Neural progenitor cell (in vitro differentiated cells): Measurements from ENCODE around the gene KSR1. TPM values are rescaled to one million over a fixed set of nuclear protein-coding genes. Genes with fewer than 3 reads are reported as not detected.
"Not testable (repeated sequence)": the region's sequence is repeated elsewhere in the genome, so short reads cannot be mapped to it uniquely, and the experiment has no call there.

Source experiments
- DNase-seq: peaks from one replicate; pipeline ENCODE4 v3.0.0-alpha.2; 2016; ENCODE audit warnings: low spot score
- H2AFZ ChIP-seq: fragments of 200-600 bp; sonication (generic); replicated peaks from 2 replicates; pipeline ENCODE4 v1.6.1; 2016; ENCODE audit warnings: antibody characterized with exemption
- H3F3A ChIP-seq: fragments of 200-600 bp; sonication (generic); 2 replicates; pipeline ENCODE4 v1.6.1; 2016; ENCODE audit warnings: antibody characterized with exemption, low read depth
- H3K27ac ChIP-seq: fragments of 200-600 bp; sonication (generic); 2 replicates; pipeline ENCODE4 v1.5.1; 2016; ENCODE audit warnings: mild to moderate bottlenecking
- H3K27me3 ChIP-seq: fragments of 200-600 bp; sonication (generic); 2 replicates; pipeline ENCODE4 v1.6.1; 2016; ENCODE audit warnings: mild to moderate bottlenecking, moderate library complexity
- H3K36me3 ChIP-seq: fragments of 200-600 bp; sonication (generic); 2 replicates; pipeline ENCODE4 v1.5.1; 2016
- H3K4me1 ChIP-seq: fragments of 200-600 bp; sonication (generic); 2 replicates; pipeline ENCODE4 v1.6.1; 2016; ENCODE audit warnings: mixed run types
- H3K4me2 ChIP-seq: fragments of 200-600 bp; sonication (generic); 2 replicates; pipeline ENCODE4 v1.6.1; 2016
- H3K4me3 ChIP-seq: fragments of 200-600 bp; sonication (generic); 2 replicates; pipeline ENCODE4 v1.5.1; 2016
- H3K79me2 ChIP-seq: fragments of 200-600 bp; sonication (generic); 2 replicates; pipeline ENCODE4 v1.6.1; 2016; ENCODE audit warnings: low read depth
- H3K9ac ChIP-seq: fragments of 200-600 bp; sonication (generic); 2 replicates; pipeline ENCODE4 v1.6.1; 2016
- H3K9me3 ChIP-seq: fragments of 200-600 bp; sonication (generic); 2 replicates; pipeline ENCODE4 v1.5.1; 2016; ENCODE audit warnings: low read depth
- H4K20me1 ChIP-seq: fragments of 200-600 bp; sonication (generic); 2 replicates; pipeline ENCODE4 v1.6.1; 2016; ENCODE audit warnings: low read depth
- H3K27ac Mint-ChIP-seq: 3 replicates; pipeline ENCODE4 v1.8.0; 2021; ENCODE audit warnings: mixed read lengths
- H3K27me3 Mint-ChIP-seq: 2 replicates; pipeline ENCODE4 v1.8.0; 2022; ENCODE audit warnings: low read depth, mild to moderate bottlenecking, inconsistent platforms, moderate library complexity, mixed read lengths; ENCODE audit not compliant: insufficient read depth
- H3K36me3 Mint-ChIP-seq: 3 replicates; pipeline ENCODE4 v1.8.0; 2021; ENCODE audit warnings: mixed read lengths
- H3K4me1 Mint-ChIP-seq: 3 replicates; pipeline ENCODE4 v1.8.0; 2021; ENCODE audit warnings: mixed read lengths
- H3K4me3 Mint-ChIP-seq: 3 replicates; pipeline ENCODE4 v1.8.0; 2021; ENCODE audit warnings: mild to moderate bottlenecking, moderate library complexity, mixed read lengths
- H3K9me3 Mint-ChIP-seq: 3 replicates; pipeline ENCODE4 v1.8.0; 2020; ENCODE audit warnings: mixed read lengths
- CTCF ChIP-seq: fragments of 200-600 bp; sonication (generic); IDR thresholded peaks from 2 replicates; pipeline ENCODE4 v1.5.1; 2017; ENCODE audit warnings: antibody characterized with exemption, mild to moderate bottlenecking
- EZH2 ChIP-seq: fragments of 200-600 bp; sonication (generic); IDR thresholded peaks from 2 replicates; pipeline ENCODE4 v1.6.1; 2017; ENCODE audit warnings: antibody characterized with exemption, mild to moderate bottlenecking, moderate library complexity
- EZH2phosphoT487 ChIP-seq: fragments of 200-600 bp; sonication (generic); IDR thresholded peaks from 2 replicates; pipeline ENCODE4 v1.6.1; 2017; ENCODE audit warnings: antibody characterized with exemption
- total RNA-seq: library from RNA; depleted of rRNA; stranded (reverse); fragments of >200 nt; gene quantifications from 2 replicates; pipeline ENCODE4 v1.2.3, GENCODE V29; 2015; ENCODE audit warnings: low replicate concordance

The KSR1 gene
- total RNA-seq, 1 donor from 2014 or later: 16.4 TPM

- H3K4me1 Mint-ChIP-seq: peaks cover 7% of the 10 kb centered on the region
- Histone ChIP-seq H3K9ac (no peak overlapping the region), H3K4me1 (no peaks in the 10 kb centered on the region), H3K4me3 (no peak overlapping the region), H4K20me1 (no peaks in the 10 kb centered on the region), H3F3A (no peaks in the 10 kb centered on the region), H3K27ac (no peak overlapping the region), H2AFZ (no peak overlapping the region), H3K9me3 (no peaks in the 10 kb centered on the region), H3K79me2 (no peaks in the 10 kb centered on the region), H3K4me2 (no peak overlapping the region), H3K36me3 (no peaks in the 10 kb centered on the region), H3K27me3 (no peaks in the 10 kb centered on the region)
- DNase-seq: no peak
- no peak overlapping the region for H3K4me3 Mint-ChIP-seq
- no peak overlapping the region for H3K27ac Mint-ChIP-seq
- H3K36me3 Mint-ChIP-seq: no peaks in the 10 kb centered on the region
- H3K27me3 Mint-ChIP-seq: peaks cover 13% of the 10 kb centered on the region
- no peaks in the 10 kb centered on the region for H3K9me3 Mint-ChIP-seq
- no peak for TF ChIP-seq CTCF
Measured at GRCh38 chr17:27647765-27648164, 191.5 kb downstream of the KSR1 start.

GRCh38 chr17:27649111-27649571 lies 192.9 kb downstream of the KSR1 start:
- H3K27ac ChIP-seq, H3K27me3 Mint-ChIP-seq, H3F3A ChIP-seq, H3K4me3 Mint-ChIP-seq, H3K4me1 Mint-ChIP-seq, H3K9ac ChIP-seq, H3K79me2 ChIP-seq, H3K36me3 Mint-ChIP-seq, H3K4me2 ChIP-seq, H3K9me3 Mint-ChIP-seq, H3K4me3 ChIP-seq, H3K36me3 ChIP-seq, H3K9me3 ChIP-seq, H2AFZ ChIP-seq, DNase-seq, H3K27ac Mint-ChIP-seq, H4K20me1 ChIP-seq, H3K27me3 ChIP-seq, H3K4me1 ChIP-seq: not testable (repeated sequence)

- Mint-ChIP-seq H3K36me3 (no peaks in the 10 kb centered on the region), H3K4me1 (peaks cover 7% of the 10 kb centered on the region), H3K27me3 (peaks cover 8% of the 10 kb centered on the region), H3K27ac (no peak overlapping the region), H3K4me3 (no peak overlapping the region), H3K9me3 (no peaks in the 10 kb centered on the region)
- H3F3A ChIP-seq: no peaks in the 10 kb centered on the region
- no peak overlapping the region for H3K27ac ChIP-seq
- H3K4me3 ChIP-seq: no peak overlapping the region
- no peaks in the 10 kb centered on the region for H3K9me3 ChIP-seq
- no peaks in the 10 kb centered on the region for H3K4me1 ChIP-seq
- H3K79me2 ChIP-seq: no peaks in the 10 kb centered on the region
- H2AFZ ChIP-seq: no peak overlapping the region
- TF ChIP-seq CTCF: no peak
- no peak for TF ChIP-seq EZH2
- TF ChIP-seq EZH2phosphoT487: no peak
- H3K9ac ChIP-seq: no peak overlapping the region
- H3K36me3 ChIP-seq: no peaks in the 10 kb centered on the region
- H4K20me1 ChIP-seq: no peaks in the 10 kb centered on the region
- no peak for DNase-seq
- no peak overlapping the region for H3K4me2 ChIP-seq
- no peaks in the 10 kb centered on the region for H3K27me3 ChIP-seq
Measured at GRCh38 chr17:27649929-27650328, 193.7 kb downstream of the KSR1 start.

- peaks cover 7% of the 10 kb centered on the region for H3K4me1 Mint-ChIP-seq
- H3K9me3 Mint-ChIP-seq: no peaks in the 10 kb centered on the region
- Histone ChIP-seq H3K36me3 (no peaks in the 10 kb centered on the region), H3K9me3 (no peaks in the 10 kb centered on the region), H2AFZ (no peak overlapping the region), H3K4me2 (no peak overlapping the region), H3K4me3 (no peak overlapping the region), H3K4me1 (no peaks in the 10 kb centered on the region), H3K79me2 (no peaks in the 10 kb centered on the region), H3K27me3 (no peaks in the 10 kb centered on the region), H4K20me1 (no peaks in the 10 kb centered on the region), H3K27ac (no peak overlapping the region), H3K9ac (no peak overlapping the region), H3F3A (no peaks in the 10 kb centered on the region)
- peaks cover 8% of the 10 kb centered on the region for H3K27me3 Mint-ChIP-seq
- no peak for DNase-seq
- H3K36me3 Mint-ChIP-seq: no peaks in the 10 kb centered on the region
- H3K27ac Mint-ChIP-seq: no peak overlapping the region
- H3K4me3 Mint-ChIP-seq: no peak overlapping the region
- TF ChIP-seq EZH2: no peak
- TF ChIP-seq EZH2phosphoT487: no peak
- TF ChIP-seq CTCF: no peak
Measured at GRCh38 chr17:27650836-27651235, 194.6 kb downstream of the KSR1 start.
